Body of pancreas (tissue), 4 donors: ENCODE results near the gene DNAJC1.

Experiments
- POLR2A ChIP-seq, 3 donors: fragments of 450-650 bp; IDR thresholded peaks; one replicate each; pipeline ENCODE4 v1.6.1; 2016; ENCODE audit warnings: antibody characterized with exemption in 3 of 3, mild to moderate bottlenecking in 2 of 3
- TF ChIP-seq, protein P1 (sequence below), 7 experiments: fragments of 450-650 bp in 4 of 7; fragments of 200-600 bp in 3 of 7; sonication (generic) in 3 of 7; IDR thresholded peaks; one replicate each; pipeline ENCODE4 v1.5.1; 2016 to 2019; ENCODE audit warnings: antibody characterized with exemption in 7 of 7

DNA sequence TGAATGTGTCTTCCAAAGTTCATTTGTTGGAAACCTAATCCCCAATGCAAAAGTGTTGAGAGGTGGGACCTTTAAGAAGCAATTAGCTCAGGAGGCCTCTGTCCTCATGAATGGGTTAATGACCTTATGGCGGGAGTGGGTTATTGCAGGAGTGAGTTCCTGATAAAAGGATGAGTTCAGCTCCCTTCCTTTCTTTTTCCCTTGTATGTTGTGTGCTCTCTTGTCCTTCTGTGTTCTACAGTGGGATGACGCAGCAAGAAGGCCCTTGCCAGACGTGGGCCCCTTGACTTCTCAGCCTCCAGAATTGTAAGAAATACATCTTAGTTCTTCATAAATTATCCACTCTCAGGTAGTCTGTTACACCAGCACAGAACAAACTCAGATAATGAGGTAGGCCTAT lies 206.0 kb downstream of the DNAJC1 start:
- TF ChIP-seq, protein P1, sequence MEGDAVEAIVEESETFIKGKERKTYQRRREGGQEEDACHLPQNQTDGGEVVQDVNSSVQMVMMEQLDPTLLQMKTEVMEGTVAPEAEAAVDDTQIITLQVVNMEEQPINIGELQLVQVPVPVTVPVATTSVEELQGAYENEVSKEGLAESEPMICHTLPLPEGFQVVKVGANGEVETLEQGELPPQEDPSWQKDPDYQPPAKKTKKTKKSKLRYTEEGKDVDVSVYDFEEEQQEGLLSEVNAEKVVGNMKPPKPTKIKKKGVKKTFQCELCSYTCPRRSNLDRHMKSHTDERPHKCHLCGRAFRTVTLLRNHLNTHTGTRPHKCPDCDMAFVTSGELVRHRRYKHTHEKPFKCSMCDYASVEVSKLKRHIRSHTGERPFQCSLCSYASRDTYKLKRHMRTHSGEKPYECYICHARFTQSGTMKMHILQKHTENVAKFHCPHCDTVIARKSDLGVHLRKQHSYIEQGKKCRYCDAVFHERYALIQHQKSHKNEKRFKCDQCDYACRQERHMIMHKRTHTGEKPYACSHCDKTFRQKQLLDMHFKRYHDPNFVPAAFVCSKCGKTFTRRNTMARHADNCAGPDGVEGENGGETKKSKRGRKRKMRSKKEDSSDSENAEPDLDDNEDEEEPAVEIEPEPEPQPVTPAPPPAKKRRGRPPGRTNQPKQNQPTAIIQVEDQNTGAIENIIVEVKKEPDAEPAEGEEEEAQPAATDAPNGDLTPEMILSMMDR (IDR thresholded peaks at IDR 0.05): no peak
- no peak for TF ChIP-seq POLR2A (IDR thresholded peaks at IDR 0.05)
